Activated CD4-positive, alpha-beta T cell treated with anti-CD3 and anti-CD28 coated beads, Interleukin-2, amount 50 U/mL, for 48 hours (primary cell): ENCODE results near the gene GRID1.
A peak's percentile ranks its signal among the peaks of the same experiment; 100 is the strongest.

Experiments
- DNase-seq, 2 experiments: peaks; one replicate each; pipeline ENCODE4 v3.0.0-alpha.2; 2020

The GRID1 gene

DNA sequence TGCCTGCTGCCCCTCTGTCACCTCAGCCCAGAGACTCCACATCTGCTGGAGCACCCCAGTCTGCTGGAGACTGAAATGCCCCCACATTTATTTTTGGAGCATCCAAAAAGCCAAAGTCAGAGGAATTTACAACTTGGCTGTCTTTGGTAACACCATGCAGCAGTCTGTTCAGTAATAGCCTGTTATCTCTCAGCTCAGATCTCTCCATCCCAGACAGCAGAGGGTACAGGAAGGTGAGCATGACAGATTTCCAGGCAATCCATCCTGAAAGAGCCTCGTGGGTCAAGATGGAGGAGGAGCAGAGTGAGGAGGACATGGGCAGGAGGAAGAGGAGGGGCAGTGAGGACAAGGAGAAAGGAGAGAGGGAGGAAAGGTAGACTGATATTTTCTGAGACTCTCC lies 55.9 kb downstream of the GRID1 start:
- DNase-seq, result no peak

DNA sequence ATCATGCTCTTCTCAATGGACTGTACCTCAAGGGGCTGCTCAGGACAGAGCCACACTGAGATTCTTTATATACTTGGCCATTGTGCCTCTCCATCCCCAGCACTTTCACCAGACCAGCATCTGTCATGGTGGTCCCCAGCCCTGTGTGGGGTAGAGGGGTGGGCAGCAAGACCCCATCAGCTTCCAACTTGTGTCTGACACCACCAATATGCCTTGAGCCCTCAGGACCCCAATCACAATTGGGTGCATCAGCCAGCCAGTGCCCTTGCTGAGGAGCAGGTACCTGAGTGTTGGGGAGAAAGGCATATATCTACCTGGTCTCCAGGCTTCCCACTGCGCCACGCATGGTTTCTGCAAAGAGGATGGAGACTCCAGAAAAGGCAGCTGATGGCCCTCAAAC lies 56.3 kb downstream of the GRID1 start:
- no peak for DNase-seq

DNA sequence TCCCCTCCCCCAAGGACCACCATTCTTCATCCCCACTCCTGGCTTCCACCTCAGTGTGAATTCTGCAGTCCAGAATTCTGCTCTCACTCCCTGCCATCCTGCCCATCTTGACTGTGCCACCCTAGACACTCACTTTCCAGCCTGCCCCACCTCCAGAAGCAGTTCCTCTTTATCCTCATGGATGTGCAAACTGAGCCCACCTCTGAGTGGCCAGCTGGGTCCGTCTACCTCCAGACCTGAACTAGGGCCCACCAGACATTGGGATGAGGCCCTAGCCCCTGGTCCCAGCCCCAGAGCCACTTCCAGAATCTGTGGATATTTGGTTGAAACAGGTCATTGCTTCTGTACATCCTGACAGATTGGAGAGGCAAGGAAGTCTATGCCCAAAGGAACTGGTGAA lies 58.5 kb downstream of the GRID1 start:
- DNase-seq, result no peak

DNA sequence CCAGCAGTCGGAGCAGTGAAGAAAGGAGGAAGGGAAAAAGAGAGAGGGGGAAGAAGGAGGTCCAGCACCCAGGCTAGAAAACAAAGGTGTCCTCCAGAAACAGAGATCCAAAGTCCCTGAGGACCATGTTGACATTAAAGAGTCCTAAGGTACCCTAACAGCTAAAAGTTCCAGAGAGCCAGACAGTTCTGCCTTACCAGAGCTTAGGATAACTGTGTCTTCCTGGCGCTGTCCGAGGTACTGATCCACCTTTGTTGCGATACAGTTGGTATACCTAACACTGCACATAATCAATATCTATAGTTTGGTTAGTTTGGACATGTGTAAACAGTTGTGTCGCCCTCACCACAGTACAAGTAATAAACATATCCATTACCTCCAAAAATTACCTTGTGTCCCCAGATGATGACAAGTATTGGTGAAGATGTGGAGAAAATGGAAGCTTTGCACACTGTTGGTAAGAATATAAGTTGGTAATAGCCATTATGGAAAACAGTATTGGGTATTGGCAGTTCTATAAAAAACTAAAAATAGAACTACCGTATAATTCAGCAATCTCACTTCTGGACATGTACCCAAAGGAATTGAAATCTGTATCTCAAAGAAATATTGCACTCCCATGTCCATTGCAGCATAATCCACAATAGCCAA lies 59.8 kb downstream of the GRID1 start:
- DNase-seq, result peak; percentile 20 to 30

DNA sequence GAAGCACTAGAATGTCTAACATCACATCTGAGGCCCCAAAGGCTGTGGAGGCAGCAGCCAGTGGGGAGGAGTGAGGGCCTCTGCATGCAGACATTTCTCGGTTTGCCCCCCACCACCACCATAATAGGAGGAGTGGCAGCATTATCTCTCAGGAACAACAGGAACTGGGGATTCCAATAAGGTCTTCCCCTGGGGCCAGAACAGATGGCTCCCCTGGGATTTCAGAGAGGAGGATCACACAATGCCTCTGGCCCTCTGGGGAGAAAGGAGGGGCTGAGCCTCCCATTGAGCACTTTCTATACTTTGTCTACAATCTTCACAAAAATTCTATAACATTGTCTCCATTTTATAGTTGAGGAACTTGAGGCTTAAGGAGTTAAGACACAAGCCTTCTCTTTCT lies 61.1 kb downstream of the GRID1 start:
- DNase-seq, result no peak

DNA sequence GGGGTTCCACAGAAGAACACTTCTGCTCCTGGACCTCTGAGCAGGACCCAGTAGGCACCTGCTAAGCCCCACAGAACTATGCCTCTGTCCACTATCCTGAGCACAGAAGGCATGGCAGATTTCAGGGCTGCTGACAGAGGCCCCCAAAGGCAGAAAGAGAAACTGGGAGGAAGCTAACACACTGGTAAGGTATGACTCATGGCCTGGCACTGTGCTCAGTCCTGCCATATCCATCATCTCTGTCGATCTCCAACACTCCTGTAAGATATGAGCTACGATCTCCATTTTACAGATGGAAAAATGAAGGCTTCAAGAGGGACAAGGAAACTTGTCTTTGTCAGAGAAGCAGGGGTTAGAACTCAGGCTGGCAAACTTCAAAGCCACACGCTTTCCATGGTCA lies 62.2 kb downstream of the GRID1 start:
- DNase-seq, result no peak

DNA sequence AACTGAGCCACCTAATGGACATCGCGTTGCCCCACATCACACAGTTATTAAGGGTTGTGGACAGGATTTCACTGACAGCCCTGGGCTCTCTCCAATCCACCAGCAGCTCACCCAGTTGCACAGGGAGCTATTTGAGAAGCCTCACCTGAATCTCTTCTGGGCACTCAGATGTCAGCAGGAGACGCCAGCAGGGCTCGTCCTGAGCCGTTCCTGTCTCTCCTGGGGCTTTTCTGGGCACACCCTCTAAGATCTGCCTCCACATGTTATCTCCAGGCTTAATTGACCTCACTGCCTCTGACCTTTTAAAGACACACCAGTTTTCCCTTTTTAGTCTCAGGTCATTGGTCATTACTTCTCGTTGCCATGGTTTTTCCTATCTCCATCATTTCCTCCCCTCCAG lies 63.0 kb downstream of the GRID1 start:
- DNase-seq, result no peak

DNA sequence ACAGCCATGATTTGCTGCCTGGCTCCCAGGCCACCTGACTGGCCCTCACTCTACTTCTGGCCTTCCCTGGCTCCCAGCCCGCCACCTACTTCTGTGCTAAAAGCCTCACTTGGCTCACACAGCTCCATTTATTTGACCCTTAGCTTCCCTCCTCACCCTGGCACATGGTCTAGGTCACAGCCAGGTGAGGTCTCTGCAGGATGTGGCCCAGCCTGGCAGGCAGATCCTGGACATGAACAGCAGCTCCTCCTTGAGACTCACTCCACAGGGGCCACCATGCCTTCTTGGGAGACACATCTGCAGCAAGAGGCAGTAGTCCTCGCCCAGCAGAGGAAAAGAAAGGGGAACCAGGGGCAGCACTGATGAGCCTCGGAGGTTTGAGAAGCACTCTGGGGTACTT lies 64.6 kb downstream of the GRID1 start:
- no peak for DNase-seq

DNA sequence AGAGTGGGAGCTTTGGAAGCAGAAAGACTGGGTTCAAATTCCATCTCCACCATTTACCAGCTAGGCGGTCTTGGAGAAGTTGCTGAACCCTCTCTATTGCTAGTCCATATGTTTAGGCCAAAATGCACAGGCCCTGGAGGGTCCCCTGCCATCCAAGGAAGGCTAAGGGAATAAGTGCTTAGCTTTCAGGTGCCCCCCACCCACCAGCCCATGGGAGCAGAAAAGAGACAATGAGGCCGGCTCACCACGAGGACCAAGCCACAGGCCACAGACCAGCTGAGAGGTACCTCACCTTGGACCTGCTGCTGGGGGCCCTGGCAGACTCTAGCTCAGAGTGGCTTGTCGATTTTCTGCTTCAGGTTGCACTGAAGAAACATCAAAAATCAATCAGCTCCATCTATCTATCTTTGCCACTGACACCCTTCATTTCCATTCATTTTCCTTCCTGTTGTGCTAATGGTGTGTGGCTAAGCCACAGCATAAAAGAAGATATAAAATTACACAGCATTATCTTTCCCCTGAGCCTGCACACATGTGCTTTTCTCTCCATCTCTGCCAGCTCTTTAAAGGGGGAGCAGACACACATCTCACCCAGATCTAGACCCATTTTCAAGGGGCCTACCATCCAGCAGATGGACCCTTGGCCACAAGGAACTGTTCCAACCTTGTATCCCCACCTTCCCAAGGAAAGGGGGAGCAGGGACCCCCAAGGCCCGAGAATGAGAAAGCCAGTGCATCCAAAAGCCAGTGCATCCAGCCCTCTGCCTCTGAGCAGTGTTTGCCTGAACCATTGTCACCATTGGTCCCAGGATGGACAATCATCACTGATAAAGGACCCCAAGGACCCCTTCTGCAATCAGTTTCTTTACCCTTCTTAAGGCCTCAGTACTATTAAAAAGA lies 65.4 kb downstream of the GRID1 start:
- no peak for DNase-seq

DNA sequence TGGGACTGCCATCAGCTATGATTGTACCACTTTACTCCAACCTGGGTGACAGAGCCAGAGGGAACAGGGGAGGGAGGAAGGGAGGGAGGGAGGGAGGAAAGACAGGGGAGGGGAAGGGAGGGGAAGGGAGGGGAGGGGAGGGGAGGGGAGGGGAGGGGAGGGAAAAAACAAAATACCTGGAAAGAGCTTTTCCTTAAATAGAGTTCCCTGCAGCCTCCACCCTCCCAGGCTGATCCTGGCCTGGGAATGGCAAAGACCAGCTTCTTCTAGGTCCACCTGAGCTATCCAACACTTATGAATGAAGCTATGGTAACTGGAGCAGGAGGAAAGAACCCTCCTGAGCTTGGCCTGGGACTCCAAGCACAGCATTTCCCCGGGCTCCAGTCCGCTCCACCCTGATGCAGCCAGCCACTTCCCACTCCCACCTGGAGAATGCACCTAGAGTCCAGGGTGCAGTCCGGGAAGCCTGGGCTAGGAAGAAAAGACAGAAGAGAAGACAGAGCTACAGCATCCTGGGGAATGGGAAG lies 66.1 kb downstream of the GRID1 start:
- DNase-seq, result no peak

DNA sequence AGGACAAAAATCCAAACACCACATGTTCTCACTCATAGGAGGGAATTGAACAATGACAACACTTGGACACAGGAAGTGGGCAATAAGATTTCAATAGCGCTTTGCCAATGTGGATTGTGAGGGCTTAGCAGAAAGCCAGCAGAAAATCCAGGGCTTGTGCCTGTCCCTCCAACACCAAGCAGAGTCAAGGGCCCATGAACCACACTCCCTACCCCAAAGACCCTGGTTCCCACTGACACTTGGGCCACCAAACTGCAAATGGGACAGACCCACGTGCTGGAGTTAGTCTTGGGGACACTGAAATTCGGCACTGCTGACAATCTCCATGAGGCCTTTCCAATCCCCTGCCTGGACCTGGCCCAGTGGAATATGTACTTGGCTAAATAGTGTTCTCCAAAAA lies 67.0 kb downstream of the GRID1 start:
- DNase-seq, result no peak

DNA sequence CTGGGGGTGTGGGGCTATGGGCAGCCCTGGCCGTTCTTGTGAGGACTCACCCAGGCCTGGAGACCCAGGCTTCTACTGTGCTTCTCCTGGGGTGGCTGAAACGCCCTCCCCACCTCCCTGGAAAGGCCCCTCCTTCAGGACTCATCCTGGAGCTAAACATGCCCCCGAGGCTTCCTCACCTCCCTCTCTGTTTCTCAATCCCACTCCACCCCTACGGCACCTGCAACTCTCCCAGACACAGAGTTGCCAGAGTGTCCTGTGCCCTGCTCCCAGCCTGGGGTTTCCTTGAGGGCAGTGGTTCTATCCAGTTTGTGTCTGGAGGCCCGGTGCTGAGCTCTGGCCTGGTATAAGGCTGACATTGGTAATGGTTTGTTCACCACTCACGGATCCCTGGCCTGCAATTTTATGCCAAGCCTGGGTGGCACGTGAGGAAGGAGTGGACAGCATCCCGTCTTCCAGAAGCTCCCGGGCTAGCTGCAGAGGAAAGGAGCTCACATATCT lies 68.0 kb downstream of the GRID1 start:
- DNase-seq, result no peak

DNA sequence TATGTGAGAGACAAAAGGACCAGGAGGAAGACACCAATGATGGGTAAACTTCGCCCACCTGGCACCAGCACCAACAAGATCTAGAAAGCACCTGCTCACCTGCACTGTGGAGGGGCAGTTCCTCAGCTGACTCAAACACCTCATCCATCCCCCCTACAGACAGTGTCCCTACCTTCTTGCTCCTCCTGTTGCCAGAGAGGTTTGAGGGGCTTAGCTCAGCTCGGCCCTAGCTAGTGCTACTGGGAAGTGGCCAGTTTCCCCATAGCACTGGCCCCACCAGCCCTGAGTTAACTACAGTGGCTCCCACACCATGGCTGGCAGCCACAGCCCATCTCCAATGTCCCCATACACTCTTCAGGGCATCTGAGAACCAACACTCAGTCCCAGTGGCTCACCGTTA lies 70.8 kb downstream of the GRID1 start:
- DNase-seq, result no peak

DNA sequence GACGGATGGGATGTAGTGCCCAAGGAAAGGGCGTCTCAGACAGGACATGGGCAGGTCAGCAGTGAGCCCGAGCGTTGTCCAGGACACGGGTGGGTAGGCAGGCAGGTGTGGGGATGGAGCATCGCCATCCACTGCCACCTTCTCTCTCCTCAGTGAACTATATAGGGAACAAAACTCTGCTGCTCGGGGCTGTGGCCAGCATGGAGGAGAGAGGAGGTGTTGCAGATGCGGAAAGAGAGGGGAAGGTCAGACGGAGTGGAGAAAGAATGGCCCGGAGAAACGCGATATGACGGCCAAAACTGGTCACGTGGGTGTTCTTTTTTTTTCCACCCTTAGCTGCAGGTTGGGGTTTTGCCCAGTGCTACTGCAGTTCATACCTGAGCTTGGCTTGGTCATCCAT lies 71.2 kb downstream of the GRID1 start:
- DNase-seq, result no peak

DNA sequence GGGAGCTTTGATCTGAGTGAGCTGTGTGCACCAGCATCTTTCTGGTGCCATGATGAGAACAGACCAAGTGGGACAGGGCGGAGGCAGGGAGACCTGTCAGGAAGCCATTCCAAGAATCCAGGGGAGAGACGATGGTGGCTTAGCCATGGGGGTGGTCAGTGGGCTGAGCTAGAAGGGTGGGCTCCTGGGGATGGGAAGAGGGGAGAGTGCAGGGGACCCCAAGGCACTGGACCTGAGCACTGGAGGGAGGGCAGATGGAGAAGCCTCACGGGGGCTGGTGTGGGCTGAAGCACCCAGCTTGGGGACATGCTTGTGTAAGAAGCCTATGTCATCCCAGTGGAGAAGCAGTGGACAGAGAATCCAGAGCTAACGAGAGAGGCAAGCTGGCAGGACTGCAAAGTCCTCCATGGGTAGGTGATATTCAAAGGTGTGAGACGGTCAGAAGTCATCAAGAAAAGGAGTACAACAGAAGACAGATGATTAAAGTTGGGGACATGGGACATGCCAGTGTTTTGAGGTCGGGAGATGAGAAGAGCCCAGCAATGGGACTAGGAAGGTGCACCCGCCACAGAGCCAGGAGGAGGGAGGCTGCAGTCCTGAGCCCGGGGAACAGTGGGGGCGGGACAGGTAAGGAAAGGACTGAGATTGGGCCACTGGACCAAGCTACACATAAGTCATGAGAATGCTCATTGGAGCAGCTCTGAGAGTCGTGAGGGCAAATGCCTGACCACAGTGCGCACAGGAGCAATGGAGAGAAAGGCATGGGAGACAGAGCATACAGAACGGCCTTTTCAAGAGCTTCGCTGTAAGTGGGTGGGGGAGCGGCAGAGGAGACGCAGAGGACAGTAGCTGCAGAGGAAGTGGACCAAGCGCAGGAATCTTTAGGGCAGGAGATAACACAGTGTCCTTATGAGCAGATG lies 72.0 kb downstream of the GRID1 start:
- no peak for DNase-seq

DNA sequence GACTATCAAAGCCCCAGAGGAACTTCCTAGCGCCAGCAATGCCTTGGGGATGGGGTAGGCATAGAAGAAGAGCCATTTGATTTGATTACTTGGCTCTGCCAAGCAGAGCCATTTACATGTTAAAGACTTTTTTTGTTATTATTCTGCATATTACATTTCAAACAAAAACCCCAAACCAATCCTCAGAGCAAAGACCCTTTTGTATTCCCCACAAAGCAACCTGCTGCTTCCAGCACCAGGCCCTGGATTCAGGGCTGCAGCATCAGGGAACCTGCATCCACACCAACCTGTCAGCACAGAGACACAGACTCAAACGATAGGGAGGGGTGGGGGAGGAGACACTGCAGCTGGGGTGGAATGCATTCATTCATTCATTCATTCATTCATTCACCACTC lies 73.2 kb downstream of the GRID1 start:
- no peak for DNase-seq

DNA sequence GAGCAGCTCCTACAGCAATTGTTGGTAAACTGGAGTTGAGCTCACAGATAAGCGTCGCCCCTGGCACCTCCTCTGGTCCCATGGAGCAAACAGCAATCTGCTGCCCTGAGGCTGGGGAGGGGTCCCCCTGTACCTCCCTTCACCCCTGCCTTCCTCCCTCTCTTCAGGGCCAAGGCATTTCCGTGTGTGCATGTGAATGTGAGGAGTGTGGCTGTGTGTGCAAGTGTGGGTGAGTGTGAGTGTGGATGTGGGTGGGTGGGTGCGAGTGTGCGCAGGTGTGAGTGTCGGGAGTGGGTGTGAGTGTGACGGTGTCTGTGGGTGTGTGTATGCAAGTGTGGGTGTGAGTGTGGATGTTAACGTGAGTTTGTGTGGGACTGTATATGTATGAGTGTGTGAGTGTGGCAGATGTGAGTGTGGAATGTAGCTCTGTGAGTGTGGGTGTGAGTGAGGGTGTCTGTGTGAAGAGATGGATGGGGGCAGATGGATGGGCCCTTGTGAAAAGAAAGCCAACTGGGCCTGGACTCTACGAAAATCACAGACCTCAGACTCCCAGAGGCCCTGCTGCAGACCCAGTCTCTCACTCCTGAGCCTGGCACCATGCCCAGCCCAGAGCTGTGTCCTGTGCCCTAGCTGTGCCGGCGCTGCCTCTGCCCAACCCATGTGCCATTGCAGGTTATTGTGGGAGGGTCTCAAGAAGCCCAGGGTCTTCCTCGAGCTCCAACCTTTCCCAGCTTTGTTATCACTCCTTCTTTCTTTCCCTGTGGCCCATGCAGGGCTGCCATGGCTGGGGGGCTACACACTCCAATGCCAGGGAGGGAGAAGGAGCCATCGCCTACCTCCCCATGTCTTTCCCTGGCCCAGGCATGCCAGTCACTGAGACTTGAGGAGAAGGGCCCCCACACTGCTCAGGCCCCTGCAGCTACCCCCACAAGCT lies 73.9 kb downstream of the GRID1 start:
- no peak for DNase-seq

DNA sequence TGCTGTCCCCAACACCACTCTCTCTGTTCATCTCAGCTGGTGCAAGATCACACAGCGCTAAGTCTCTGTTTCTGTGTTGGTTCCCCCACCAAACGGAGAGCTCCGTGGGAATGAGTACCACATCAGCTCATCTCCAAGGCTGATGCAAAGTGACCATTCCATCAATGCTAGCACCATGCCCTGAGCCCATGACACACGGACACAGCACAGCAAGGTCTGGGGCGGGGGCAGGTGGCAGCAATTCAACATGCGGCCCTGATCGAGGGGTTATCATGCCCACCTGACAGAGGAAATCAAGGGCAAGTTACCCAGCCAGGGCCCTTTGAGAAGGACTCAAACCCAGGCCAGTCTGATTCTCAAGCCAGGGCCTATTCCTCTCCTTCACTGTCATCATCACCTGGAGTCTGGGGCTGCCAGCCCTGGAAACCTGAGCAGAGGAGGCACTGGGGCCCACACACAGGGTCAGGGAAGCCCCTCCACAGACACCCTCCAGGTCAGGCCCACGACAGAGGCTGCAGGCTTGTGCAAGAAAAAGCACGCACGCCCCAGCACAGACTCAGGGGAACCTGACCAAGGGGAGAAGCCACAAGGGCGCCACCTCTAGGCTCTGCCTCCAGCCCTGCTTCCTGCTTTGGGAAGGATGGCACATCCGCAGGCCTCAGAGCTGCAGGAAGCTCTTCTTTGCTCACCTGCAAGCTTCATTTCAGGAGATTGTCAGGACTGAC lies 74.8 kb downstream of the GRID1 start:
- DNase-seq, result no peak

DNA sequence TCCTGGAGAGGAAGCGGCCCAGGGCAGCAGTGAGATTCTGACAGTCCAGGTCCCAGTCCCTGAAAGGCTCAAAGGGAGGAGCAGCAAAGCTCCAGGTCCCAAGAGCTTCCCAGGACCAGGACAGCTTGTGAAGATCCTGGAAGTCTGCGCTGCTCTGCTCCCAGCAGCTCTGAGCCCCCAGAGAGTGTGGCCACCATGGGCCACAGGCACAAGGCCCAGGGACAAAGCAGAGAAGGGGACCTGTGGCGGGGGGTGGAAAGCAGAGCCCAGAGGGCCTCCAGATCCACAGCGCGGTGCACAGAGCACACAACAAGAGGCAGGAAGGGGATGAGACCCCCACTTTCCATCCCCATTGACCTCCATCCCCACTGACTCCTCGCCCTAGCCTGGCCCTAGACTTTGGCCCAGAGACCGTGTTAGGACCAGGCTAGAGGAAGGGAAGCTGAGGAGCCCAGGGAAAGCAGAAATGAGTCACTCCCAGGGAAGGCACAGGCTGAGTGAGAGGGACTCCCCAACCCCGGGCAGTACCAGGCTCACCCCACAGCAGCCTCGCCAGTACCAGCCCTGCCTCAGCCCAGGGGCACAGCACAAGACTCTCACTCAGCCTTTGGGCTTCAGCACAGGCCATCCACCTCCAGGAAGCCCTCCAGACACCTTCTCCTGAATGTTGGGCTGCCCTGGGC lies 75.5 kb downstream of the GRID1 start:
- DNase-seq, result no peak

DNA sequence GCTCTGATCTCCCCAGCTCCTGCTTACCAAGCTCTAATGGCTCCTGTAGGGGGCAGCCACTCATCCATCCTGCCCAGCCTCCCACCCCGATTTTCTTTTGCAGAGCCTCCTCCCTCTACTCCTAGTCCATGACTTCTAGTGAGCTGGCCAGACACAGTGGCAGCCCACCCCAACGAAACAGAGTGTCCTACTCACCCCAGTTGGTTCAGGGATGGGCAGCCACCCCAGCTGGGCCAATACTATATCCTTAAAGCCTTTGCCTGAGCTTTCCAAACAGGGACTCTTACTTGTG lies 77.1 kb downstream of the GRID1 start:
- no peak for DNase-seq
